Uterus (tissue), 2 donors: ENCODE measurements around the gene SPTBN5.

ENCODE experiments used
- POLR2A ChIP-seq, 2 donors: fragments of 450-650 bp; IDR thresholded peaks; one replicate each; pipeline ENCODE4 v1.6.1; 2016; ENCODE audit warnings: antibody characterized with exemption in 2 of 2, mild to moderate bottlenecking in 1 of 2, moderate library complexity in 1 of 2
- TF ChIP-seq, protein P1 (sequence below), 4 experiments: fragments of 200-600 bp in 2 of 4; fragments of 450-650 bp in 2 of 4; sonication (generic) in 2 of 4; IDR thresholded peaks; one replicate each; pipeline ENCODE4 v1.5.1; 2016 to 2019; ENCODE audit warnings: antibody characterized with exemption in 4 of 4, mild to moderate bottlenecking in 2 of 4, moderate library complexity in 1 of 4

DNA sequence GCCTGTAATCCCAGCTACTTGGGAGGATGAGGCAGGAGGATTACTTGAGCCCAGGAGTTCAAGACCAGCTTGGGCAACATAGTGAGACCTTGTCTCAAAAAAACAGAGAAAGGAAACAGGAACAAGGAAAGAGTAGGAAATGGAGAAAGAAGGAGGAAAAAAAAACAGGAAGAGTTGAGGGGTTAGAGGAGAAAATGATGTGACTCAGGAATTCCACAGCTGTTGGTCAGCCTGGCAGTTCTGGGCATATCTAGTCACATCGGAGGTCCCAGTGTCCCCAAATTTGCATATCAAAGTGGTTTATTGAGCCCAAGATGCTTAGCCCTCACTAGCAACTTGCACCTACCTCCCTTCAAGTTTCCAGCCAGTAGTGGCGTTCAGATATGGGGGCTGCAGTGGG is 84.7 kb downstream of the SPTBN5 start:
- TF ChIP-seq, protein P1, sequence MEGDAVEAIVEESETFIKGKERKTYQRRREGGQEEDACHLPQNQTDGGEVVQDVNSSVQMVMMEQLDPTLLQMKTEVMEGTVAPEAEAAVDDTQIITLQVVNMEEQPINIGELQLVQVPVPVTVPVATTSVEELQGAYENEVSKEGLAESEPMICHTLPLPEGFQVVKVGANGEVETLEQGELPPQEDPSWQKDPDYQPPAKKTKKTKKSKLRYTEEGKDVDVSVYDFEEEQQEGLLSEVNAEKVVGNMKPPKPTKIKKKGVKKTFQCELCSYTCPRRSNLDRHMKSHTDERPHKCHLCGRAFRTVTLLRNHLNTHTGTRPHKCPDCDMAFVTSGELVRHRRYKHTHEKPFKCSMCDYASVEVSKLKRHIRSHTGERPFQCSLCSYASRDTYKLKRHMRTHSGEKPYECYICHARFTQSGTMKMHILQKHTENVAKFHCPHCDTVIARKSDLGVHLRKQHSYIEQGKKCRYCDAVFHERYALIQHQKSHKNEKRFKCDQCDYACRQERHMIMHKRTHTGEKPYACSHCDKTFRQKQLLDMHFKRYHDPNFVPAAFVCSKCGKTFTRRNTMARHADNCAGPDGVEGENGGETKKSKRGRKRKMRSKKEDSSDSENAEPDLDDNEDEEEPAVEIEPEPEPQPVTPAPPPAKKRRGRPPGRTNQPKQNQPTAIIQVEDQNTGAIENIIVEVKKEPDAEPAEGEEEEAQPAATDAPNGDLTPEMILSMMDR (IDR thresholded peaks at IDR 0.05): no peak
- TF ChIP-seq POLR2A (IDR thresholded peaks at IDR 0.05): no peak
